ENCODE measurements around the gene ESPN.

Gene ESPN

DNA sequence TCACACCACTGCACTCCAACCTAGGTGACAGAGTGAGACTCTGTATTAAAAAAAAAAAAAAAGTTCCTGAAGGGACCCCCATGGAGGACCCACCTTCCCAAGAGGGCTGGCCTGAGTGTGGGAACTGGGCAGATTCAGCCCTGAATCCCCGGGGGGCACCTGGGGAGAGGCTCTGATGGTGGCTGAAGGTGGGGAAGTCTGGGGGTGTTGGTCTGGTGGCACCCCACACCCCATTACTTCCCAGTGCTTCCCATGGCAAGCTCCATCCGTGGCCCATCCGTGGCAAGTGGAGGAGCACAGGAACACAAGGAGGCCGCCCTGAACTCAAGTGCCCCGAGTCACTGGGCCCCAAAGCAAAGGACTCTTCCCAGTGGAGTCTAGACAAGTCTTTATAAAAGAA, 42.2 kb downstream of the ESPN start:
- no peak for DNase-seq (ENCODE audit: low read depth)

DNA sequence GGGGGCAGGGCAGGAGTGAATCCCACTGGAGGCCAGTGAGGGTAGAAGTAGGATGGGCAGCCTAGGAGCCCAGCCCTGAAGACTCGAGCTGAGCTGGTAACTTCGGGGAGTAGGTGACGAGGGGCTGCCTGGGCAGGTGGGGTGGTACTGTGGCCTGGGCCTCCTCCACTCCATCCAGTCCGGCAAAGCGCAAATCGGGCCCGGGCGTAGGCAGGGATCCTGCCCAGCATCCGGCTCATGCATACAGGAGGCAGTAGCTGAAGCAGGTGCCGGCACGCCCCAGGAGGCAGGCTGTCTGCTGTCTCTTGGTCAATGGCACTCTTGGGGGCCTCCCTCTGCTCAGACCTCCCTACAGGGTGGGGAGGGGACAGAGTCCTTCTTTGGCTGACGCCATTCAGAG, 42.6 kb downstream of the ESPN start:
- no peak for DNase-seq (ENCODE audit: low read depth)

GRCh38 chr1:6467744-6468688, 43.4 kb downstream of the ESPN start:
- no peak for DNase-seq (ENCODE audit: low read depth)

GRCh38 chr1:6468729-6469461, 44.3 kb downstream of the ESPN start:
- DNase-seq (ENCODE audit: low read depth), result no peak

GRCh38 chr1:6470132-6471085, 45.8 kb downstream of the ESPN start:
- no peak for DNase-seq (ENCODE audit: low read depth)

GRCh38 chr1:6471086-6471969, 46.8 kb downstream of the ESPN start:
- DNase-seq (ENCODE audit: low read depth), result no peak

DNA sequence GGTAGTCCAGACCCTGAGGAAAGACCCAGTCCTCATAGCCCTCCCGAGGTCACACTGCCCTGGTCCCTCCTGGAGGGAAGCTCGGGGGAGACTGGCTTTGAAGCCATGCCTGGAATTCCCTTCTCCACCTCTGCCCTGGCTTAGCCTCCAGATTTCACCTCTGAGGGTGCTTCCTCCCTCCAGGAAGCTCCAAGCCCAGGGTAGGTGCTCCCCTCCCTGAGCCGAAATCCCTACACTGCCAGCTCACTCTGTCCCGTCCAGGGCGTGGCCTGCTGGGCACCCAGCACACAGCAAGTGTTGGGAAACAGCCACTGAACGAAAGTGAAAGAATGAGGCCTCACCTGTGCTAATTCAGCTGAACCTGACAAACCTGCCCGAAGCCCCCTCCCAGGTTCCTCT, 47.4 kb downstream of the ESPN start:
- DNase-seq (ENCODE audit: low read depth), result no peak

GRCh38 chr1:6472391-6472790, 47.8 kb downstream of the ESPN start:
- no peak for DNase-seq (ENCODE audit: low read depth)

GRCh38 chr1:6473156-6473555, 48.6 kb downstream of the ESPN start:
- no peak for DNase-seq (ENCODE audit: low read depth)

GRCh38 chr1:6473974-6474814, 49.6 kb downstream of the ESPN start:
- no peak for DNase-seq (ENCODE audit: low read depth)

DNA sequence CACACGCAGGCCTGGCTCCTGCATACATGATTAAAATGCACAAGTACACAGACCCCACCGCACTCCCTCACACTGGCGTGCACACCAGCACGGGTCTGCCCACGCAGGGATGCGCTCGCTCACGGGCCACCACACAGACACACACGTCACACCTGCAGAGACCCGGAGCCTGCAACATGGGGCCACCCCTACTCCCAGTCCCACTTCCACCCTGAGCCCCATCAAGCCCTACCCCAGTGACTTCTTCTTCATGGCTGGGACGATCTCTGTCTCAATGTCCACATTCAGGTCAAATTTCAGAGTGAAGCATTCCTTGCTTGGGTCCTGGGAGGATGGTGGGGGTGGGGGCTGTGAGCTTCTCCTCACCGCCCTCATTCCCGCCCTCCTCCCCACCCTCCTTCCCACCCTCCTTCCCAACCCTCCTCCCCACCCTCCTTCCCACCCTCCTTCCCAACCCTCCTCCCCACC, 50.3 kb downstream of the ESPN start:
- DNase-seq (ENCODE audit: low read depth), result no peak

DNA sequence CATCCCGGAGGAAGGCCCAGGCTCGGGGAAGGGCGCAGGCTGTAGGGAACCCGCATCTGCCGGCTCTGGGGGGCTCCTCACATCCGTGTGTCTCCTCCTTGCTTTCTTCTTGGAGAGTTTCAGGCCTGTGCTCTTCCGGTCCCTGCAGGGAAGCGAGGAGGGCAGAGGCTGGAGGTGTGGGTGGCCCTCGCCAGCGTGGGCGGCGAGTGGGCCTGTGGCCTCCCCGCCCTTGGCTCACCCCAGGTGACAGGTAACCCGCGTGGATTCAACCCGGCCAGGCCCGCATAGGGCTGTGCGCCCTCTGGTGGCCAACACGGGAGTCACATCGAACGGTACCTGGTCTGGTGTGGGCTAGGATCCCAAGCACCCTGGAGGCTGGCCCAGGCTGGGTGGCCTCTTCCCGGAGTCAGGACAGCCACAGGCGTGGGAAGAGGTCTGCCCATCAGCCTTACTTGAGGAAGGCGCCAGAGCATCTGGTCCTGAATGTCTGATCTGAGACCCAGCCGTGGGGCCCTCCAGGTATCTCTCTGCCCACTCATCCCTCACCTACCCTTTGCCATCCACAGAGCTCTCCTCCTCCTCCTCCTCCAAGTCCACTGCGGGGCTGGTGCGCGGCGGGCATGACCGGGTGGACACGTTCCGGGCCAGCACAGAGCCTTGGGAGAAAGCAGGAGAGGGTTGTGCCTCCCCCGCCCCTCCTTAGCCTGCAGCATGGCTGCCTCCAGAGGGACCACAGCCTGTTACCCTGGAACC, 51.0 kb downstream of the ESPN start:
- no peak for DNase-seq (ENCODE audit: low read depth)

DNA sequence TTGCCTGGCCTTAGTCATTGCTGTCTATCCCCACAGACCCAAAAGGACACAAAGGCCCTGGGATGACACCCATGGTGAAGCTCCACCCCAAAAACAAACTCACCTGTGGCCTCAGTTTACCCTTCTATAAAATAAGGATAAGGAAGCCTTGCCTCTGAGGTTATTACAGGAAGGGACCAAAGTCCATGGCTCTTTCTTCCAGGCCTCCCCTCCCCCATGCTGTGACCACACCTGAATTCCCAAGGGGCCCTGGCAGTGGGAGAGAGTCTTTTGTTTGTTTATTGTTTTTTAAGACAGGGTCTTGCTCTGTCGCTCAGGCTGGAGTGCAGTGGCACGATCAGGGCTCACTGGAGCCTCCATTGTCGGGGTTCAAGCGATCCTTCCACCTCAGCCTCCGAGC, 51.9 kb downstream of the ESPN start:
- DNase-seq (ENCODE audit: low read depth), result no peak

DNA sequence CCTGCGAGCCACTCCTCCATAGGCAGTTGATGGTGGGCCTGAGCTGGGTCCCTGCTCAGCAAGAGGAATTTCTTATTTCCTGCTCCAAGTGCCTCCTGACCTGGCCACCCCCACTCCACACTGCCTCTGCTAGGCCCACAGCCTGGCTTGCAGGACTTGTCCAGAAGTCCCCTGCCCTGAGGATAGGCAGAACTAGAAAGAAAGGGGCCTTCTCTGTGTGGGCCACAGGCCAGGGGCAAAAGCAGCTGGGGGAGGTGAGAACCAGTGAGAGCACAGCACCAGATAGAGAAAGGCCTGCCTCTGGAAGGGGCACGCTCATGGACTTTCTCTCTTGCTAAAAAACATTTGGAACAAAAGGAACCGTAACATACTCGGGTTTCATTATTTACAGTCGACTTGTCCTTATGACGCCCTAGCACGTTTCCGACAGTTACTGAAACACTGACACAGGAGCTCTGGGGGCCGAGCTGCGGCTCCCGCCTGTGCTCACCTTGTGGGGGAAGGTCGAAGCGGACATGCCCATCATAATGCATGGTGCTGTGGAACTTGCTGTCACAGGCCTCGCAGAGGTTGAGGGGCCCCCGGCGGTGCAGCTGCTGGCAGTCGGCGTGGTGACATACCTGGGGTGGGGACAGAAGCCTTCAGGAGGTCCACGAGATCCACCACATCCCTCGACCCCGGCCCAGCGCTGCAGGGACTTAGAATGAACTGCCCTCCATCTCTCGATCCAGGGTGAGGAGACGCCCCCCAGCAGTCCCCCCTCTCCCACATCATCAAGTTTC, 52.7 kb downstream of the ESPN start:
- no peak for DNase-seq (ENCODE audit: low read depth)

- DNase-seq (ENCODE audit: low read depth), result no peak
These were observed 57.2 kb downstream of the ESPN start for GRCh38 chr1:6481820-6482219.

DNA sequence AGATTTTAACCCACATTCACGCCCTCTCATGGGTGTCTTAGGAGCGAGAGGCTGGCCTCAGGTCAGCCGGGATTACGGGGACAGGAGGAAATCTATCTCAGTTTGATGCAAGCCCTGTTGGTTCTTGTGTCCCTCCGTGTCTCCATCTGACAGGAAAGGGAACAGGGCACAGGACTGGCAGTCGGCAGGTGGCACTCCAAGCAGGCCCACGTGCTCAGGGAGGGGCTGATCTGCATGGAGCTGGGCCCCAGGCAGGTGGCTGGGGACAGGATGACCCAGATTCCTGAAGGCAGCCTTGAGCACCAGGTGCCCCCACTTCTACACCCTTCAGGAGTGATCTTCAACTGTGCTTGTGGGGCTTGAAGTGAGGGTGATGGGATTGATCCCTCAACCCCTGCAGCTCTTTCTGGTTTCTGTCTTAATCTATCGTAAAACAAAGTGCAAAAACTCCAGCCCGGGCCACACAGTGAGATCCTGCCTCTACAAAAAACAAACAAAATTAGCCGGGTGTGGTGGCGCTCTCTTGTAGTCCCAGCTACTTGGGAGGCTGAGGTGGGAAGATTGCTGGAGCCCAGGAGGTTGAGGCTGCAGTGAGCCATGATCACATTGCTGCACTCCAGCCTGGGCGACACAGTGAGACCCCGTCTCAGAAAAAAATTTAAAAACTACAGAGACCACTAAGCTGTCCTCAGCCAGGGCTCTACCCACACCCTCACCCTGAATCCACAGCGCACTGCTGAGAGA, 58.6 kb downstream of the ESPN start:
- DNase-seq (ENCODE audit: low read depth), result no peak

DNA sequence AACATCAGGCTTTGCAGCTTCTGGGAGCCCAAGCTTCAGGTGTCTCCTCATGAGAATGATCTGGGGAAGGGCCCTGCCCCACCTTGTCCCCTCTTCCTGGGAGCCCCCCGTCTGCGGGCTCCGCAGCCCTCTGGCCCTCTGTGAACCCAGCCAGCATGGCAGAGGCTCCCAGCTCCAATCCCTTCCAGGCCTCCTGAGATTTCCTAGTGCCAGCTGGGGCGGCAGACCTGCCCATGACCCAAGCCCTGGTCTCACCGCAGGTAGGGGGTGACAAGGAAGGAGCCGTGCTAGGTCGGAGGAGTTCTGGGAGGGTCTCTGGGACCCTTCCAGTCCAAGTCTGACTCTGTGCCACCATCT, 59.2 kb downstream of the ESPN start:
- DNase-seq (ENCODE audit: low read depth), result no peak

DNA sequence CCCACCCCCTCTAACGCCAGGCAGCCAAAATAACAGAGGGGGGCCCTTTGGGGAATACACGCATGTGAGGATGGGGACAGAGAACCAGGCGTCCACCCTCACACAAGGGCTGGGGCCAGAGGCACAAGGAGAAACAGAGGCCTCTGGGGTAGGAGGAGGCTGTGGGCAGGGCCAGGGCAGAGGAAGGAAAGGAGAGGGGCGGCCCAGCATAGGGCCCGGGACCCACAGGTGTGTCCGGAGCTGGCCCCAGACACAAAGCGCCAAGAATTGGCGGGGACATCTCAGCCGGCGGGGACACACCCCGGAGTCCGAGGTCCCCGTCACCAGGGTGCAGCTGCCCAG, 60.2 kb downstream of the ESPN start:
- DNase-seq (ENCODE audit: low read depth), result no peak

Data from non-pigmented ciliary epithelial cell (primary cell).